Posterior cingulate gyrus (tissue), 11 donors: ENCODE data around the gene UPK3A.

Experiments
- DNase-seq, 10 donors: peaks; one replicate each; pipeline versions ENCODE4 v3.0.0 to v3.0.0-alpha.2; 2020 to 2021; ENCODE audit warnings: mixed read lengths in 3 of 10
- intact Hi-C: fragments of 100-400 bp; cut with DNase I; formaldehyde crosslinking; loops from one replicate; pipeline ENCODE4 v1.15.1; 2023

The UPK3A gene

DNA sequence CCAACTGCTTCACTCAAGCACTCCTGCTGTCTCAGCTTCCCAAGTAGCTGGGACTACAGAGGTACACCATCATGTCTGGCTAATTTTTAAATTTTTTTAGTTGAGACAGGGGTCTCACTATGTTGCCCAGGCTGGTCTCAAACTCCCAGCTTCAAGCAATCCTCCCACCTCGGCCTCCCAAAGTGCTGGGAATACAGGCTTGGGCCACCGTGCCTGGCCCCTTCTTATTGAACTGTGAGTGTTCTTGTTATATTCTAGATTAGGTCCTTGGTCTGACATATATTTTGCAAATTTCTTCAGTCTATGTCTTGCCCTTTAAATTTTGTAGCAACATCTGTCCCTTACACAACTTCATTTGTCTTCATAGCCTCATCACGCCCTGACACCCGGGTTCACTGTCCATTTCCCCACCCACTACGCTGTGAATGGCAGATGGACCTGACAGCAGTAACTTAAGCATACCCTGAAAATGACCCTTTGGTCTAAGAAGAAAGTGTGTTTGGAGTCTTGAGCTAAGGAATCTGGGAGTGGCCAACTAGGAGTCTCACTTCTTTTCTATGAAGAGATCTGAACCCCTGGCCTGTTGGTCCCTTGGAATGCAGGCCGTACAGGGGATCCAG lies 20.8 kb downstream of the UPK3A start:
- no peak for DNase-seq
- intact Hi-C loops: loop anchor here (5.0 kb wide), 1 partner anchor 38 kb away; no protein-coding TSS in a partner anchor

DNA sequence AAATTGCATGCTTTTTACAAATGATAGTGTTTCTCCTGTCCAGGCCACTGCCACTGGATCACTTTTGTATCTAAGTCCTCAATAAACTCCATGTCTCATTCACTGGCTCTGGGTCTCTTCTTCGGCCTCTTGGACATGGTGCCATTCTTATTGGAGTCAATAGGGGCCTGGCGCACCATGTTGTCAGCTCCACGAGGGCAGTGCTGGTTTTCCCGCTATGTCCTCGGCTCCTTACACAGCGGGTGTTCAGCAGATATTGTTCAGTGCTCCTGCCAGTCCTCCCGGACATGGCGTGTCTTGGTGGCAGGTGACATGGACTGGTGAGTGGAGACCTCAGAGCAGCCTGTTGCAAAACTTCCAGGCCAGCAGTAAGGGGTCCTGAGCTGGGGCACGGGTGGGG lies 21.4 kb downstream of the UPK3A start:
- DNase-seq: no peak
- intact Hi-C loops: loop anchor here (5.0 kb wide), 1 partner anchor 39 kb away; no protein-coding TSS in a partner anchor

DNA sequence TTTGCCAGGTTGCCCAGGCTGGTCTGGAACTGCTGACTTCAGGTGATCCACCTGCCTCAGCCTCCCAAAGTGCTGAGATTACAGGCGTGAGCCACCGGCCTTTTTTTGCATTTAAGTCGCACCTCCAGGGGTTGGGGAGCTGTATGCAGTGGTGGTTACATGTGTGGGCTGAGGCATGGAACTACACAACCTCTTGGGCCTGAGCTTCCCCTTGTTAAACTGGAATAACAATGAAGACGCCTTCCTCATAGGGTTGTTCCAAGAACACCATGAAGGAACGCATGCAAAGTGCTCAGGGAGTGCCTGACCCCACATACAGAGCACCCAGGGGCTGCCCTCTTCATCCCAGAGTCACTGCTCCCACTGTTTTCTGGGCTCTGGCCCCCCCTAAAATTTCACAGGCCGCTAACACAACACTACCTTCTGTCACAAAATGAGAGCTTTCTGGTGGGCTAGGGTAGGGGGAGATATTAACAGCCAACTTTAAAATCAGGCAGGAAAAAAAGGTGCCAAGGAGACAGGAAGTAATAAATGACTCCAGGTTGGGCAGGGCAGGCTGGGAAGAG lies 23.7 kb downstream of the UPK3A start:
- intact Hi-C loops: loop anchor here (5.0 kb wide), 1 partner anchor 41 kb away; no protein-coding TSS in a partner anchor
- DNase-seq: peak in 1 of 10 donors; percentile 54

DNA sequence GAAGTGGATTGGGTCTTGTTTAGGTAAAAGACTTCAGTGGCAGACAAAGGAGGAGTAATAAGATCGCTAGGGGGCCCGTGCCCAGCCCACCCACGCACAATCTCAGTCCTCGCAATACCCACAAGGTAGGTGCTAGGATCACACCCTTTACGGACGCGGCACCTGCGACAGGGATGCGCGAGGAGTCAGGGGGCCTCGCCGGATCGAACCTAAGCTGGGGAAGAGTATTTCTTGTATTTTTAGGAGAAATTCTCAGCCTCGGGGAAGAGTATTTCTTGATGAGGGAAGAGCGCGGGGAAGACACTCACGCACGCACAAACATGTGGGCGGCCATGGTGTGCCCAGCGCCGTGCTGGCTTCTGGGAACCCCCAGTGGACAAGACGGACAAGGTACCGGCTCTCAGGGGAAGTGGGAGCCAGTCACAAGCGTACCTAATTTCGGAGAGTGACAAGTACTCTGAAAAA lies 24.2 kb downstream of the UPK3A start:
- DNase-seq: peak in 1 of 10 donors; percentile 75
- intact Hi-C loops: loop anchor here (5.0 kb wide), 1 partner anchor 42 kb away; no protein-coding TSS in a partner anchor

DNA sequence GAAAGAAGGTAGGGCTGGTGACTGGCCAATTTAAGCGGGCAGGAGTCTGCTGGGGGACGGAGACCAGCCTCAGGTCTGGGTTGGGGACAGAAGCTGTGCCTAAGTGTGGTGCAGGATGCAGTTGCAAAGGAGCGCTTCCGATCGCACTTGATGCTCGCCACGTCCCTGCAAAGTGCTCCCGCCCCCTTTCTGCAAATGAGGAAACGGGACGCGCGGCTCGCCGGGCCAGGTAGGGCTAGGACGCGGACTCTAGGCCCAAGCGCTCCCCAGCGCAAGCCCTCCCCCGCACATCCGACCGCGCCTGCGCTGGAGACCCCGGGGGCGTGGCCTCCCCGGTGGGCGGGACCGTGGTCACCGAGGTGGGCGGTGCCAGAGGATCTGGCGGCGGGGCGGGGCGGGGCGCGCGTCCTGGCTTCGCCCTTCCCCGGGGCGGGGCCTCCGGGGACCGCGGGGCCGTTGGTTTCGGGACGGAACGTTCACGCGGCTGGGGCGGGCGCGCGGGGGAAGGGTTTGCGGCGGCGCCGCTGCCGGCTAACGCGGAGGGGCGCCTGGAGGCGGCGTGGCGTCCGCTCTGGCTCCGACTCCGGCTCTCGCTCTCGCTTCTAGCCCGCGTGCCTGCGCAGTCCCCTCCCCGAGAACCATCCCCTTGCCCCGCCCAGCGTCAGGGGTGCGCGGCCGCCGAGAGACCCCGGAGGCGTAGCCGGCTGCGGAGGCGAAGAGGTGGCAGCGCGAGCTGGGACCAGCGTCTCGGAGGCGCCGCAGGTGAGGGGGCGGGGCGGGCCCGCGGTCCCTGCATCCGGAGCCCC lies 24.9 kb downstream of the UPK3A start, which contains the start of gene FAM118A:
TSS of gene FAM118A (plus strand) at position 513 of the 806 bp plus-strand sequence. CDS start 12,446 bp downstream, outside the sequence.
- peak; percentile 93 to 100 (median 97) for DNase-seq
- intact Hi-C loops: loop anchor here (5.0 kb wide), 1 partner anchor 42 kb away; no protein-coding TSS in a partner anchor

DNA sequence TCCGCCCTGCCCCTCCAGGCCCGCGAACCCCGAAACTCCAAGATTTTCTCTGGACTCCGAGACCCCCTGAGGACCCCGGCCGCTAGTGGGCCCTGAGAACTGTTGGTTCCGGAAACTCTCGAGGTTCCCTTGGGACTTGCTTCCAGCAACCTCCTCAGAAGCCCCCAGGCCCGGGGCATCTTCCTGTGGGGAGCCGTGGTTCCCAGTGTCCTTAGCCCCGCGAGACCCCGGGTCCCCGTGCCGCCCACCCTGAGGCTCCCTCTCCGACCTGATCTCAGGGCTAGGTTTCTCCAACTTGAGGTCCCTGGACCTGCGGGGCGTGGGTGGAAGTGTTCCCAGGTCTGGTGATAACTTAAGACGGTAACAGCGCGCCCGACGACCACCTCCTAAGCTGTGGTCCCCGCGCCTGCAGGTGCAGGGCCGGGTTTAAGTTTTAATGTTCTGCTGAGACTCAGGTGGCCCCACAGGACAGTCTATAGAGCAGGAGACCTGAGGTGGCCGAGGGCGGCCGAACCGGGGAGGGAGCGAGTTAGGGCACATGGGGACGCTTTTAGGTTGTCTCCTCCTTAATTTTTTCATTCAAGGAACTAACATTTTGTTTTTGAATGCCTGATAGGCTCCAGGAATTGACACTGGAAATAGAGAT lies 25.7 kb downstream of the UPK3A start:
- intact Hi-C loops: no loop called here
- DNase-seq: peak in 1 of 10 donors; percentile 71

DNA sequence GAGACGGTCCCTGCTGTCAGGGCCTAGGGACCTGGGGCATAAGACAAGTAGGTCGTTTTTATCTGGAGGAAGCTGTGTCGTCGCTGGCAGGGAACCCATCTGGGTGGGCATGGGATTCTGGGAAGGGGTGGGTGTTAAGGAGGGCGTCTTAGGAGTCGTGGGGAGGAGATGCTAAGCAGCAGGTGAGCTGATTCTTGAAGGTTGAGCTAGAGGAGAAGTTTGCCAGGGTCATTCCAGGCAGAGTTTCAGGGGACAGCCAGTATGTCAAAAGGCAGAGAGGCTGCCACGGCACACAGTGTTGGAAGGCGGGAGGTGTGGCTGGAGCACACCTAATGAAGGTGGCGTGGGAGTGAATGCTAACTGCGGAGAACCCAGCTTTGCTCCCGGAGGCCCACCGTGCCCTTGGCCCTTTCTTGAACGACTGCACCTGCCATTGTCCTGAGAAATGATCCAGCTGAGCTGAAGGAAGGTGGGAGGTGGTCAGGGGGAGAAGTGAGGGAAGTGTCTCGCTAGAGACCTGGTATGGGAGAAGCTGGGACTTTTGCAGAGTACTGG lies 26.3 kb downstream of the UPK3A start:
- intact Hi-C loops: no loop called here
- DNase-seq: no peak

DNA sequence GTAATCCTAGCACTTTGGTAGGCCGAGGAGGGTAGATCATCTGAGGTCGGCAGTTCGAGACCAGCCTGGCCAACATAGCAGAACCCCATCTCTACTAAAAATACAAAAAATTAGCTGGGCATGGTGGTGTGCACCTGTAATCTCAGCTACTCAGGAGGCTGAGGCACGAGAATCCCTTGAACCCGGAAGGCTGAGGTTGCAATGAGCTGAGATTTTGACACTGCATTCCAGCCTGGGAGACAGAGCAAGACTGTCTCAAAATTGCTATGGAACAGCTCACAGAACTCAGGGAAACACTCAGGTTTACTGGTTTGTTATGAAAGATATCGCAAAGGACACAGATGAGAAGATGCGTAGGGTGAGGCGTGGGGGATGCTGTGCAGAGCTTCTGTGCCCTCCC lies 27.7 kb downstream of the UPK3A start:
- no peak for DNase-seq
- intact Hi-C loops: no loop called here

DNA sequence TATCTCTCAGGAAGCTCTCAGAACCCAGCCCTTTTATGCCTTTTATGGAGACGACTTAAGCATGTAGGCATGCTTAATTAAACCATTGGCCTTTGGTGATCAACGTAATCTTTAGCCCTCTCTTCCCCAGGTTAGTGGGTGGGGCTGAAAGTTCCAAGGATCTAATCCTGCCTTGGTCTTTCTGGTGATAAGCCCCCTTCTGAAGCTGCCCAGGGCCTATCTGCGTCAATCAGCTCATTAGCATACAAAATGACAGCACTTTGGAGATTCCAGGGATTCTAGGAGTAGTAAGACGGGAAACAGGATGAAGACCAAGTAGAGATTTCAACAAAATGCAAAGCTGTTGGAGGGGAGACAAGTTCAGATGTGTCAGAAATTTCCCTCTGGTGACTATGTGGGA lies 28.1 kb downstream of the UPK3A start:
- intact Hi-C loops: no loop called here
- no peak for DNase-seq

DNA sequence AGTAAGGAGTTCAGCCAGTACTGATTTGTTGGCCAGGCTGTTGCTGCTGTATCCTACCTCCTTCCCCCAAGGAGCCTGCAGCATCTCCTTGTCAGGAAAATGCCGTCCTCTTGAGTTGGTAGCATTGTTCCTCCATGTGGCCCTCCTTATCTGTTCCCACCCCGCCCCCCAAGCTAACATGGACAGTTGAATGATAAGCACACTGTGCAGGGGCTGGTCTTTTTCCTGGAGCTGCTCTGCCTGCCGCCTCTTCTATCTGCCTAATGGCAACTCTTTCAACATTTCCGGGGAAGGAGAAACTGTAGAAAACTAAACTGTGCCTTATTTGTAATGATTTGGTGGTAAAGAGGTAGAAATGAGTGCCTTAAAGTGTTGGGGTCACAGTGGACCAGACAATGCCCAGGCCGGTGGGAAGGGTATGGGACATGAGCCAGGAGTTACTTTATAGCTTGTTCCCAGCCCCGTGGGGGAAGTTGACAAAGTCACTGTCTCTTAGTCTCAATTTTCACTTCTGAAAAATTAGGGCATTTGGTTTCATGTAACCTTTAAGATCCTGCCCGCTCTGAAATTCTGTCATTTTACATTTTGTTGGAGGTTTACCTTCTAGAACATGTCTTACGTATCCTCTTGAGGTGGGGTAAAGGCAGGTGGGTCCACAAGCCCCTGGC lies 29.4 kb downstream of the UPK3A start:
- intact Hi-C loops: no loop called here
- no peak for DNase-seq

DNA sequence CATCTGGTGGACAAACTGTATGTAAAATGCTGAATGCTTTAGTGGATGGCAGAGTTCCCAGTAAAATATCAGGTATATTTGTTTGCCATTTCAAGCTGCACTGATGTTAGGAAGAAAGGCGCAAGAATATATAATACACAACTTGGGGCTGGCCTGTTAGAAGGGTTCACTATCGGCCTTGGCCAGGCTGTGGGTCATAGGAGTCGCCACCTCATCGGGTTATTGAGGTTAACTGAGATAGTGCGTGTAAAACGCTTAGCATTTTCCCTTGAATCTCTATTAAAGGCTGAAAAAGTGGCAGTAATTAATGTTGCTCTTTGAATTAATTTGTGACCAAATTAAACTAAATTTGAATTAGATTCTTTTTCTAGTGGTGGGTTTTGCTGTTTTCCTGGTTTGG lies 30.0 kb downstream of the UPK3A start:
- DNase-seq: no peak
- intact Hi-C loops: no loop called here

DNA sequence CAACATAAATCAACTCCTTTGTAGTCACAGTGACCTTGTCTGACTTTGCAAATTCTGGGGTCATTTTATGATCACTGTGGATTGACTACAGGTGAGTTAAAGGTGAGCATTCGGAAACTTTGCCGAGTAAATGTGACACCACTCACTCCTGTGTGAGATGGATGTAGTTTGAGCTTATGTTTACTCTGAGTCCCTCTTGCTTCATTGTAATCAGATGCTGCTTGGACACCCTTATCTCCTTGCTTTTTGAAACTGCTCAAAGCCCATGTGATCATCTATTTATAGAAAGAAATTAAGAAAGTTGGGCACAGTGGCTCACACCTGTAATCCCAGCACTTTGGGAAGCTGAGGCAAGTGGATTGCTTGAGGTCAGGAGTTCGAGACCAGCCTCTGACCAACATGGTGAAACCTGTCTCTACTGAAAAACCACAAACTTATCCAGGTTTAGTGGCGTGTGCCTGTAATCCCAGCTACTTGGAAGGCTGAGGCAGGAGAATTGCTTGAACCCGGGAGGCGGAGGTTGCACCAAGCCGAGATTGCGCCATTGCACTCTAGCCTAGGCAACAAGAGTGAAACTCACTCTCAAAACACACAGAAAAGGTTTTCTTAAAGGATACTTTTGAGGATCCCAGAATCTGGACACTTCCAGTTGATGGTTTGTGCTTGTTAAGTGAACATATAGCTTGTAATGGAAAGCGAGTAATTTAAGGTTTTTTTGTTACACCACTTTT lies 32.2 kb downstream of the UPK3A start:
- DNase-seq: peak in 1 of 10 donors; percentile 0

DNA sequence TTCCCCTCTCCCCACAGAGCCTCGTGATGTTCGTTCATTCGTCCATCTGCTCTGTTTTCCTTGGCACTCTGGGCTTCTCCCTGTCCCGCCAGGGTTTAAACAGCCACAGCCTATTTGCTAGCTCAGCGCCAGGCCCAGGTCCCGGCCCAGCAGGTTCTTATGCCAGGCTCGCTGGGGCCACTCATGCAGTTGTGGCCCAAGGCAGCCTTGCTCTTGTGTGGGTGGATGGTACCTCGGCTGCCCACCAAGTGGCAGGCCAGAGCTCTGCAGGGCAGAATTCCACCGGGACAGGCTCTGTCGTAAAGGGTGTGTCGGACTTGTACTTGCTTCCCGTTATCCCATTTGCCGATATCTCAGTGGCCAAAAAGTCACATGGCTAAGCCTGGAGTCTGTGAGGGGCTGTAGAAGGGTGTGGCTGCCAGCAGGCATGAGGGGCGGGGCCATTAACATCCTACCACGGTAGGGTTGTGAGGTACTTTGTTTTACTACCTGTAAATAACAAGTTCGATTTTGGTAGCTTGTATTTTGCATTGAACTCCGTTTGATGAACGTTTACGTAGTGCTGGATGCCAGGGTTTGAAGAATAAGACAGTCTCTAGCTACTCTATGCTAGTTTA lies 32.9 kb downstream of the UPK3A start:
- intact Hi-C loops: no loop called here
- peak in 4 of 10 donors; percentile 10 to 85 (median 48) for DNase-seq

More for the DNA sequence above, 32.2 kb downstream of the UPK3A start:
- intact Hi-C loops: no loop called here

DNA sequence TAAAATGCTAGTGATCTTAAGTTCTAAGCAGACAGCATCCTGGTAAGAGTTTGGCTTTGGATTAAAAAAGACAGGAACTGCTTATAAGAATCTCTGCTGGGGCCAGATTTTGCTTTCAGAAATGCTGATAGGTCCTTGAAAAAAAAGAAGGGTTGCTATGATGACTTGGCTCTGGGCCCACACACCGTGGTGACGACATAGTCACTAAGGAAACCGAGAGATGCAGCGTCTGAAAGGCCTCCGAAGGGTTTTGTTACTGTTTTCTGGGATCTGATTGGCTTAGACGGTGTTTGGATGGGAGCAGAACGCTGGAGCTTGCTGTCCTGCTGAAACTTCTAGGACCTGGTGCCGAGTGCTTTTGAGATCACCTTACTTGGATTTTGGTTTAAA lies 33.4 kb downstream of the UPK3A start:
- intact Hi-C loops: no loop called here
- peak in 9 of 10 donors; percentile 23 to 91 (median 50) for DNase-seq

DNA sequence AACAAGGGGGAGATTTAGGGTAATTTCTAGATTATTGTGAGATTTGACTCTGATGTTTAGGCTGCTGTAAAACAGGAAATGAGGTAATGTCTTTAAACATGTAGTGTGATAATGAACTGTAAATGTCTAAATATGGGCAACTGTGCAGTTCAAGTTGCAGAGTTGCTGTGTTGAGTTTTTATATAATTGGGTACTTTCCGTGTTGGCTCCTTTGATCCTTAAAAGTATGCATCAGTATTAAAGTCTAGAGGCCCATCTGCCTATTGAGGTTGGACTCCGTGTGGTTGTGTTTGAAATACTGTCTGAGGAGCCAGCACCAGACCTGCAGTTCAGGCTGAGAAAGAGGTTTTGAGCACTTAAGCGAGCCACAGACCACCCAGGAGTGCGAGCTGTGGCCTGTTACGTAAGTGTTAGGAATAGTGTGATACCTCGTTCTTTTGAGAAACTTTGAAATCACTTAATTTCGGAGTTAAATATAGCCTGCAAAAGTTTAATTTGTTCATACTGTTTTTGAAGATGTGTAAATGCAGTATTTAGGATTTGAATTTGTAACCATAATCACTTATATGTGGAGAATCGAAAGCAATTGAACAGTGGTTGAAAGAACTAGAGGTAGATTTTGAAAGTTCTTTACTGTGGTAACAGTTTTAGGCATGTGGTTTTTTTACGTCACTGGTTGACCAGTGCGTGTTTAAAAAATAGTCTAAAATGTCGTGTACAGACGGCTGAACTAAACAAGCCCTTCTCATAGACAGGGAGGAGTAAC lies 34.0 kb downstream of the UPK3A start:
- intact Hi-C loops: no loop called here

DNA sequence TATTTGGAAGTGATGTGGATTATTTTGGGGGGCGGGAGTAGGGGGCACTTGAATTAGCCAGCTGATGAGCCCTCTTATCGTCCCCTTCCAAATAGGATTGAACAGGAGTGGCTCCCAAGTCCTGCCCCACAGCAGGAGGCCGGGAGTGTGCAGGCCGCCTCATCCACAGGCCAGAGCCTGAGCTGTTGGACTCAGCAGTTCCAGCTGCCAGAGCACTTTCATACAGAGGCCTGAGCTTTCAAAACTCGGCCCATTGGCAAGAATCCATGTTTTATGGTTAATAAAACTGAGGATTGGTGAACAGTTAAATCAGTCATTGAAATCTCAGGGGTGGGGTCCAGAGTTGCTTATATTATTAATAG lies 34.6 kb downstream of the UPK3A start:
- peak in 3 of 10 donors; percentile 44 to 75 (median 60) for DNase-seq
- intact Hi-C loops: no loop called here

More for the DNA sequence above, 34.0 kb downstream of the UPK3A start:
- DNase-seq: peak in 1 of 10 donors; percentile 27

DNA sequence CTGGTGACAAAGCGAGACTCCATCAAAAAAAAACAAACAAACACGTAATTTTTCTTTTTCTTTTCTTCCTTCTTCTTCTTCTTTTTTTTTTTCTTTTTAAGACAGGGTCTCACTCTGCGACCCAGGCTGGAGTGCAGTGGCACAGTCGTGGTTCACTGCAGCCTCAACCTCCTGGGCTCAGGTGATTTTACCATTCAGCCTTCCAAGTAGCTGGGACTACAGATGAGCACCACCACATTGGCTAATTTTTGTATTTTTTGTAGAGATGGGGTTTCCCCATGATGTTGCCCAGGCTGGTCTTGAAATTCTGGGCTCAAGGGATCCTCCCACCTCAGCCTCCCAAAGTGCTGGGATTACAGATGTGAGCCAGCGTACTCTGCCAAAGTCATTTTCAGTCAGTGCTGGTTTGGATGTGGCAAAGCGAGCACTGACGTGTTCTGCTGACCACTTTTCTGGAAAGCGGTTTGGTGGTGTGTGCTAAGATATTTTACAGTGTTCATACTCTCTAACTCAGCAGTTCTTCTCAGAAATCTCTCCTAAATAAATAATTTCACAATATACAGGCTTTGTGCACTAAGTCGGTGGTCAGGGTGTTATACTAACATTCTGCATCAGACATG lies 35.7 kb downstream of the UPK3A start:
- intact Hi-C loops: no loop called here
- DNase-seq: peak in 3 of 10 donors; percentile 16 to 54 (median 29)
